B cell (primary cell): ENCODE data around the gene CATSPERZ. TPM values are rescaled to one million over a fixed set of nuclear protein-coding genes. Genes with fewer than 3 reads are reported as not detected.

Experiments
- ATAC-seq: fragments of 200-7000 bp; cut with Tn5 transposase; one replicate; pipeline ENCODE4 v1.10.0; 2021; ENCODE audit warnings: low read depth, mild to moderate bottlenecking, moderate number of reproducible peaks, moderate library complexity
- CTCF ChIA-PET: fragments of 350-600 bp; sonication (Branson Sonifier 250); formaldehyde crosslinking; loops from one replicate; lab custom pipeline; 2021; ENCODE audit warnings: antibody characterized with exemption, inconsistent platforms; lab: Charles Lee
- POLR2A ChIA-PET: fragments of 350-600 bp; sonication (Branson Sonifier 250); formaldehyde crosslinking; loops from one replicate; lab custom pipeline; 2021; ENCODE audit warnings: antibody characterized with exemption; lab: Charles Lee
- DNase-seq: peaks from one replicate; pipeline ENCODE4 v3.0.0; 2013
- H2AFZ ChIP-seq: 2 replicates; pipeline ENCODE4 v1.6.1; 2012; ENCODE audit warnings: mild to moderate bottlenecking, low read depth, low read length; ENCODE audit not compliant: insufficient read depth, poor library complexity, severe bottlenecking
- H3K27ac ChIP-seq, 2 donors: 1 replicate in 1 of 2; 2 replicates in 1 of 2; pipeline ENCODE4 v1.5.1; 2012 to 2013; ENCODE audit warnings: low read length in 2 of 2, mild to moderate bottlenecking in 2 of 2, moderate library complexity in 1 of 2
- H3K27me3 ChIP-seq, 4 experiments: fragments of 200-600 bp in 1 of 4; sonication (generic) in 1 of 4; replicated peaks in 1 of 4; 1 replicate in 2 of 4; 2 replicates in 2 of 4; pipeline versions ENCODE4 v1.6.1 to v1.7.0; 2013 to 2016; ENCODE audit warnings: low read length in 3 of 4, mild to moderate bottlenecking in 2 of 4, mixed read lengths in 1 of 4, moderate library complexity in 1 of 4; ENCODE audit not compliant: insufficient read depth in 4 of 4, control insufficient read depth in 3 of 4; ENCODE audit errors: control extremely low read depth in 1 of 4
- H3K36me3 ChIP-seq, 2 experiments: replicated peaks in 1 of 2; 1 replicate in 1 of 2; 2 replicates in 1 of 2; pipeline versions ENCODE4 v1.6.1 to v1.7.1; 2013; ENCODE audit warnings: low read length in 1 of 2; ENCODE audit not compliant: insufficient read depth in 2 of 2, control insufficient read depth in 1 of 2; ENCODE audit errors: control extremely low read depth in 1 of 2, extremely low read depth in 1 of 2
- H3K4me1 ChIP-seq, 2 donors: fragments of 200-600 bp in 1 of 2; sonication (generic) in 1 of 2; 1 replicate in 1 of 2; 2 replicates in 1 of 2; pipeline versions ENCODE4 v1.5.1 to v1.6.1; 2013 to 2017; ENCODE audit warnings: low read length in 2 of 2; ENCODE audit not compliant: control insufficient read depth in 2 of 2, insufficient read depth in 2 of 2
- H3K4me2 ChIP-seq: replicated peaks from 2 replicates; pipeline ENCODE3; 2012; ENCODE audit warnings: mild to moderate bottlenecking, low read depth, low read length; ENCODE audit not compliant: poor library complexity, severe bottlenecking
- H3K4me3 ChIP-seq, 5 experiments: fragments of 200-600 bp in 1 of 5; sonication (generic) in 1 of 5; 1 replicate in 3 of 5; 2 replicates in 2 of 5; pipeline versions ENCODE4 v1.5.1 to v1.7.0; 2011 to 2016; ENCODE audit warnings: low read length in 4 of 5, mild to moderate bottlenecking in 4 of 5, low read depth in 2 of 5, control low read depth in 1 of 5, moderate library complexity in 1 of 5; ENCODE audit not compliant: insufficient read depth in 1 of 5; ENCODE audit errors: control extremely low read depth in 1 of 5, extremely low read depth in 1 of 5
- H3K79me2 ChIP-seq: fragments of 200-600 bp; sonication (generic); one replicate; pipeline ENCODE4 v1.6.0; 2016; ENCODE audit warnings: low read length; ENCODE audit not compliant: control insufficient read depth, insufficient read depth
- H3K9ac ChIP-seq: fragments of 200-600 bp; sonication (generic); 2 replicates; pipeline ENCODE4 v1.6.1; 2017; ENCODE audit warnings: mild to moderate bottlenecking, low read length, moderate library complexity
- H3K9me3 ChIP-seq, 3 donors: one replicate each; pipeline versions ENCODE4 v1.6.1 to v1.7.1; 2013; ENCODE audit warnings: low read length in 2 of 3; ENCODE audit not compliant: control insufficient read depth in 2 of 3, insufficient read depth in 1 of 3; ENCODE audit errors: control extremely low read depth in 1 of 3
- H4K20me1 ChIP-seq: 2 replicates; pipeline ENCODE4 v1.6.0; 2012; ENCODE audit warnings: mild to moderate bottlenecking, low read length; ENCODE audit not compliant: insufficient read depth, control insufficient read depth, poor library complexity, severe bottlenecking
- H3K27ac Mint-ChIP-seq: one replicate; pipeline ENCODE4 v1.8.0; 2021; ENCODE audit warnings: mixed read lengths
- H3K27me3 Mint-ChIP-seq: one replicate; pipeline ENCODE4 v1.8.0; 2021; ENCODE audit warnings: mixed read lengths
- H3K4me1 Mint-ChIP-seq: one replicate; pipeline ENCODE4 v1.8.0; 2021; ENCODE audit warnings: mixed read lengths
- H3K4me3 Mint-ChIP-seq: one replicate; pipeline ENCODE4 v1.8.0; 2021; ENCODE audit warnings: mixed read lengths
- H3K9me3 Mint-ChIP-seq: one replicate; pipeline ENCODE4 v1.8.0; 2022; ENCODE audit warnings: mixed read lengths; ENCODE audit not compliant: insufficient read depth
- CTCF ChIP-seq: fragments of 200-600 bp; IDR thresholded peaks from one replicate; pipeline ENCODE4 v1.8.0; 2022; ENCODE audit warnings: antibody characterized with exemption, mild to moderate bottlenecking
- EZH2 ChIP-seq: IDR thresholded peaks from 2 replicates; pipeline ENCODE4 v1.6.1; 2012; ENCODE audit warnings: borderline replicate concordance, low read depth, mild to moderate bottlenecking, moderate library complexity, low read length; ENCODE audit not compliant: insufficient read depth, poor library complexity, severe bottlenecking
- WGBS: methylation state at CpG from one replicate; pipeline ENCODE4 v1.1.5; 2013; ENCODE audit warnings: missing lambda C conversion rate; ENCODE audit not compliant: insufficient coverage; 5-methylcytosine and 5-hydroxymethylcytosine counted together
- intact Hi-C: fragments of 100-400 bp; cut with micrococcal nuclease; formaldehyde crosslinking; loops from one replicate; pipeline ENCODE4 v1.10.0; 2022
- polyA plus RNA-seq: library from polyadenylated mRNA; depleted of rRNA; stranded (reverse); fragments of >200 nt; gene quantifications from 2 replicates; pipeline ENCODE4 v1.2.3, GENCODE V29; 2012
- total RNA-seq, 2 donors: library from RNA; stranded (reverse); fragments of 120-200 nt in 1 of 2; gene quantifications; 1 replicate in 1 of 2; 2 replicates in 1 of 2; pipeline versions ENCODE4 v1.2.3 to v1.2.4, GENCODE V29; 2013 to 2022

Gene CATSPERZ
- total and polyA plus RNA-seq, 2 donors (not counting 1 experiment from before 2014, with no cell fraction given): 0.39 TPM; not detected in 1

GRCh38 chr11:64303109-64304031 is 3.2 kb downstream of the CATSPERZ start:
- DNase-seq (no peak), ATAC-seq (no peak)
- Histone ChIP-seq H3K9me3 (peaks cover 0 to 20% (median 0%) of the 10 kb centered on the region in 3 donors), H3K4me3 (no peak overlapping the region), H3K4me1 (peaks cover 32 to 54% of the 10 kb centered on the region in 2 donors), H4K20me1 (peaks cover 30% of the 10 kb centered on the region), H3K36me3 (peaks cover 0 to 6% of the 10 kb centered on the region in 2 experiments), H3K27me3 (peaks cover 0 to 43% (median 19%) of the 10 kb centered on the region in 4 experiments), H3K27ac (peak overlapping the region in 1 of 2 donors; percentile 94), H3K4me2 (peak overlapping the region; percentile 97), H2AFZ (no peak overlapping the region), H3K9ac (peak overlapping the region; percentile 87), H3K79me2 (peaks cover 25% of the 10 kb centered on the region)
- peak overlapping the region; percentile 44 for H3K4me3 Mint-ChIP-seq
- H3K27me3 Mint-ChIP-seq: peaks cover 14% of the 10 kb centered on the region
- POLR2A ChIA-PET: interaction anchor here (0.7 to 3.5 kb wide), 7 partner anchors 14 to 118 kb away, joined by 3 to 21 read pairs (median 7); partner anchors contain the start of genes FERMT3, PRDX5, STIP1 and TRMT112
- H3K4me1 Mint-ChIP-seq: peaks cover 36% of the 10 kb centered on the region
- intact Hi-C loops: loop anchor here (1.0 to 10.0 kb wide), 3 partner anchors 52 to 469 kb away; partner anchors contain the start of genes MARK2 and PLCB3
- H3K9me3 Mint-ChIP-seq: no peaks in the 10 kb centered on the region
- WGBS: 84% methylated on average over 5 of the region's 13 CpGs
- CTCF ChIA-PET: interaction anchor here (0.7 to 5.8 kb wide), 25 partner anchors 13 to 1550 kb away, joined by 3 to 243 read pairs (median 6); partner anchors contain the start of genes BAD, CCDC88B, FERMT3 and GPR137
- no peak for TF ChIP-seq CTCF
- no peak for TF ChIP-seq EZH2
- no peak overlapping the region for H3K27ac Mint-ChIP-seq
